GM10847 (cell line): Measurements from ENCODE around the gene EFNA5.

Source experiments
- POLR2A ChIP-seq: IDR thresholded peaks from 2 replicates; pipeline ENCODE4 v1.6.1; 2011; ENCODE audit not compliant: insufficient read length; ENCODE audit errors: extremely low read depth

Gene EFNA5

GRCh38 chr5:107424491-107424890 lies 246.2 kb downstream of the EFNA5 start:
- TF ChIP-seq POLR2A, result no peak

DNA sequence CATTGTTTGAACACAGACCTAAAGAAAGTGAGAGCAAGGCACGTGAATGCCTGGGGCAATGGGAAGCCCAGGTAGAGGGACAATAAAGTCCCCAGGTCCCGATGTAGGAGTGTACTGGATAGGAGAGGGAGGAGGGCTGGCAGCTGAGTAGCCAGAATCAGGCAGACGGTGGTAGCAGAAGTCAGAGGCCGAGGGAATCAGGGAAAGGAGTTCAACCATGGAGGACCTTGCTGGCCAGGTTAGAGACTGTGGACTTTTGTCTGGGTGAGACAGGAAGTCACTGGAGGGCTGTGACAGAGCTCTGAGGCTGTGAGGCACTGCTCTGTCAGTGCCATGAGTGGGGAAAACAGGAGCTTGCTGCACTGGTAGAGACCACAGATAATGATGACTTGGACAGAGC lies 248.2 kb downstream of the EFNA5 start:
- TF ChIP-seq POLR2A, result no peak

- TF ChIP-seq POLR2A, result no peak
Measured at GRCh38 chr5:107419498-107419897, 251.2 kb downstream of the EFNA5 start.

- no peak for TF ChIP-seq POLR2A
Measured at GRCh38 chr5:107418902-107419301, 251.8 kb downstream of the EFNA5 start.

GRCh38 chr5:107418071-107418470 lies 252.7 kb downstream of the EFNA5 start:
- TF ChIP-seq POLR2A, result no peak

- TF ChIP-seq POLR2A, result no peak
Measured at GRCh38 chr5:107415762-107416161, 255.0 kb downstream of the EFNA5 start.

GRCh38 chr5:107414802-107415201 lies 255.9 kb downstream of the EFNA5 start:
- no peak for TF ChIP-seq POLR2A

DNA sequence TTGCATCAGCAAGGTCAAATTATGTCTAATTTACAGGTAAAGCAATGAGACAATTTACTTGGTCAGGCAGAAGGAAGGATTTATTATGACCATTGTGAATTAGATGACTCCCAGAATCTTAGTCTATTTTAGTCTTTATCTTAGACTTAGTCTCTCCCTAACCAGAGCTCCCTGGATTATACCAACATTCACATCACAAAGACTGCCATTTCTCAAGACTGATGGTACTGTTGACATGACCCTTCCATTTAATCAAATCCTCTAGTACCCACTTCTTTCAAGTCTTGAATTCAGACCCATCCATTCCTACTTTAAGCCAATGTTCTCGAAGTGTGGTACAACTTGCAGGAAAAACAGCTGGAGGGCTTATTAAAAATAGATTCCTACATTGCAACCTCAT lies 257.0 kb downstream of the EFNA5 start:
- TF ChIP-seq POLR2A, result no peak

DNA sequence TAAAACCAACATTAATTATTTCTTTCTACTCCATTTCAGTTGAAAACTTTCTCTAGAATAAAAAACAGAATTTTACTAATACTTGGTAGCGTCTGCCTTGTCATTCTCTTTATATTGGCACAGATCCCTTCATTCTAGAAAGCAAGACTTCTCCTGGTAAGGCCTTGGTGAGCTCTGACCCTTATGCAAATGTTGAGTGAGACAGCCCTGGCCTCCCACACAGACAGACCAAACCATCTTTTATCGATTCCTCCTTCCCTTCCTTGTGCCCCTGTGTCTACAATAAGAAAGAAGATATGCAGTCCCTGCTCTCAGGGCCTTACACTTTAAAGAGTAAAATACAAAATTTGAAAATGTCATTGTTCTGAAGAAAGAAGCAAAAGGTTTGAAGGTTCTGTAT lies 262.2 kb downstream of the EFNA5 start:
- no peak for TF ChIP-seq POLR2A

- no peak for TF ChIP-seq POLR2A
Measured at GRCh38 chr5:107407713-107408298, 262.9 kb downstream of the EFNA5 start.

GRCh38 chr5:107404595-107405374 lies 266.0 kb downstream of the EFNA5 start:
- TF ChIP-seq POLR2A, result no peak

- TF ChIP-seq POLR2A, result no peak
Measured at GRCh38 chr5:107403228-107403953, 267.3 kb downstream of the EFNA5 start.

GRCh38 chr5:107402434-107403227 lies 268.1 kb downstream of the EFNA5 start:
- no peak for TF ChIP-seq POLR2A

- TF ChIP-seq POLR2A, result no peak
Measured at GRCh38 chr5:107401470-107402122, 269.1 kb downstream of the EFNA5 start.

- no peak for TF ChIP-seq POLR2A
Measured at GRCh38 chr5:107400328-107400727, 270.4 kb downstream of the EFNA5 start.

- TF ChIP-seq POLR2A, result no peak
Measured at GRCh38 chr5:107398703-107399102, 272.0 kb downstream of the EFNA5 start.

DNA sequence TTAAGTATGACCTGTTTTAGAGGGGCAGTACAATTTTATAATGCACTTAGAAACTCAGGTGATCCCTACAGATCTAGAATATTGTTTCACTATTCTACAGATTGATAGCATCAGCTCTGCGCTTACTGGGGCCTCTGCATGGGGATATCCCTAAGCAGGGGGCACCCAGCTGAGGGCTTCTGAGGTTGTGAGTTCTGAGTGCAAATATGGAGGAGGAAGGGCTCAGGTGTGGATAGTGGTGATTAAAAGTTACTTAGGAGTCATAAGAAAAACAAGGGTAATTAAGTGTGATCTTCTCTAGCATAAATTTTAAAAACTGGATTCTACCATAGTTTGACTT lies 274.4 kb downstream of the EFNA5 start:
- TF ChIP-seq POLR2A, result no peak
